KG1 (cell line): Measurements from ENCODE around the gene ODC1.
"Not testable (repeated sequence)": the region's sequence is repeated elsewhere in the genome, so short reads cannot be mapped to it uniquely, and the experiment has no call there.

Experiments
- DNase-seq: peaks from one replicate; lab custom pipeline; 2025; lab: John Stamatoyannopoulos, UW

Gene ODC1

DNA sequence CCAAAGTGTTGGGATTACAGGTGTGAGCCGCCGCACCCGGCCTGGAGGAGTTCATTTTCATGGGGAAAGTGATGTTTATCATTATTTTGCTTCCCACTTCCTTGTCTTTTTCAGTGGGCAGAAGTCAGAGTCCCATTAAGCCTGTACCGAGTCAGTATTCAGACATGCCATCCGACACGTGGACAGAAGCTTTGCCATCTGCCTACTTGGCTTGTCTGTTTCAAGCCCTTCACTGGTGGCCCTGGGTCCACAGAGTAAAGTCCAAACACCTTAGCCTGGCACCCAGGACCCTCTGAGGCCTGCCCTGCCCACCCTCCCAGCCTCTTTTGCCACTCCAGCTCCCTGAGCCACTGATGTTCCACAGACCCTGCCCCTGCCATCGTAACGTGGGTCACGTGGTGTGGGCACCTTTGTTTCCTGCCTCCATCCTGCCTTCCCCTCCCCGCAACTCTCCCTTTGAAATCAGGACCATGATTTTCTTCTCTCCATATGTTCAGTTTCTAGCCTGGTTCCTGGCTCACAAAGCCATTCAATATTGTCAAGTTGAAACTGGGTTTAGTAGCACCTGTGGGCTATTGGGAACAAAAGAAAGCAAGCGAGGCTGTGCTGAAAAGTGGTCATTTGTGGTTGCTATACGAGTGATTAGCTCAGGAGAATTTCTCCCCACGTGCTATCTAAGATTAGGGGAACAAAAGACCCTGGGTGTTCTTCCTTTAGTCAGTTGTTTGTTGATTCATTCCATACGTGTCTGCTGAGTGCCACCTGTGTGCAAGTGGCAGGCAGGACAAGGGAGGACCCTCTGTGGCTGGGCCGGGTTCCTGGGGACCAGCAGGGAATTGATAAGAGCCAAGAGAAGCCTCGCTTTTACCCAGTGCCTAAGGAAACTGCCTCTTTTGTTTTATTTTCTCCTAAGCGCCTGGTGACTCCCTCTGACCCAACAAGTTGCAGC is 5.1 kb upstream of the ODC1 start:
- DNase-seq = no peak

- DNase-seq = no peak
Measured at GRCh38 chr2:10452312-10452711, 4.2 kb upstream of the ODC1 start.

- no peak for DNase-seq
Measured at GRCh38 chr2:10451819-10452218, 3.7 kb upstream of the ODC1 start.

DNA sequence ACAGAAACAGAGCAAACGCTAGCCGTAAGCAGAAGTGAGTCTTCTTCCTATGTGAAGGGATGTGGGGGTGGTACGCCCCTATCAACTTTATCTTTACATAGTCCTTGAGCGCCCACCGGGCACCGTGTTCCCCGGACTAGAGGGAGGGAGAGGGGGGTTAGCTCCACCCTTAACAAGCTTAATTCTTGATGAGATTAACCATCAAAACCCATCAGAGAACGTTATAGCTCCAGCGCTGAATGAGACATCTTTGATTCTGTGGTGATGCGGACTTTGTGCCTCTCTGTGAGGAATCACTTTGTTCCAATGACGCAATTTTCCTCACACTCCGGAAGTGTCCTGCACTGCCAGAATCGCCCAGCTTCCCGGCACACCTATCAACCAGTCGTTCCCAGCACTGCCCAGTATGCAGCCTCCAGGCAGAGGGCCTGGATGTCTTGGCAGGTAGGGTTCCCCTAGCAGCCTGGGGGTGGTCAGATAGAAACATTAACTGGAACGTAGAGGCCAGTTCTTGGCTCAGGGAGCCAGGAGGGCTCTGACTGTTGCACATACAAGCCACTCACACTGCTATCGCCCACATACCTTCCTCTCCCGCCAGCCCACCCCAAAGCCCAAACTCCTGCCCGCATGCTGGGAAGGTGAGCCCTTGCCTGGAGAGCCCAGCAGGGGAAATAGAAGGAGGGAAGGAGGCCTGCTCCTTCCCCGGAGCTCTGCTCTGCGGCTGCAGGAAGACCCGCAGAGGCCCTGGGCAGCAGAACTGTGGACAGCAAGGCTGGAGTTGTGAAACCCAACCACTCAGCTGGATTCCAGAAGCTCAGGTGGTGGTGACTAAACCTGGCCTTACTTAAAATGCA is 1.9 kb upstream of the ODC1 start:
- no peak for DNase-seq

DNA sequence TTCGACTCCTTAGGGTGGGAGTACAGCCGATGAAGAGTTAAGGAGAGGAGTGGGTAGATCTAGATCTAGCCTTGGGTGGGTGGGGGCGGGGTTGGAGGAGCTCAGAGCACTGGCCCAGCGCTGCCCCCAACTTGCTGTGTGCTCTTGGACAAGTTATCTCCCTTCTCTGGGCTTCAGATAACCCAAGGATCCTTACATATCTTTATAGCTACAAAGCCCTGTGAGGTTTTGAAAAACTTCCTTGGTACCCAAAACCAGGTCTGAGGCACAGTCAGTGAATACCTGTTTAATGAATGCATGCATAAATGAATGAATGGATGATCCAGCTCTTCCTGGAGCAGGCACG is 1.3 kb upstream of the ODC1 start:
- no peak for DNase-seq

GRCh38 chr2:10448576-10449485 is 704 bp upstream of the ODC1 start:
- DNase-seq = peak; percentile 80

- DNase-seq = peak; percentile 27
Measured at GRCh38 chr2:10447300-10447894, 730 bp downstream of the ODC1 start.

DNA sequence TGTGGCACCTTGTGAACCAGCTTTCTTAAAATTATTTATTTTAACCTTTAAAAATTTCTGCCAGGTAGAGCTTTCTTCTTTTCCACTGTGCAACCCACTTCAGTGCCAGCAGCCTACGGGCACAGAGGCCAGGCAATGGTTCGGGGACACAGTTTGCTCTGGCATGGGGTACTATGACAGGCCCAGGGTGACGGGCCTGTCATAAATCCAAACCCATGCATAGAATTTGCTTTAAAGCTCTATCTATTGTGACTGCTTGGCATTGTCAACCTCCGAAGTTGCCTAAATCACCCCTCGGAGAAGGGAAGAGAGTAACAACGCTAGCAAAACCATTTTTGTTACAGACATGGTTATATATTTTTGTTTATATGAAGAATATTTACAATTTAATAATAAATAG is 1.5 kb downstream of the ODC1 start:
- no peak for DNase-seq

DNA sequence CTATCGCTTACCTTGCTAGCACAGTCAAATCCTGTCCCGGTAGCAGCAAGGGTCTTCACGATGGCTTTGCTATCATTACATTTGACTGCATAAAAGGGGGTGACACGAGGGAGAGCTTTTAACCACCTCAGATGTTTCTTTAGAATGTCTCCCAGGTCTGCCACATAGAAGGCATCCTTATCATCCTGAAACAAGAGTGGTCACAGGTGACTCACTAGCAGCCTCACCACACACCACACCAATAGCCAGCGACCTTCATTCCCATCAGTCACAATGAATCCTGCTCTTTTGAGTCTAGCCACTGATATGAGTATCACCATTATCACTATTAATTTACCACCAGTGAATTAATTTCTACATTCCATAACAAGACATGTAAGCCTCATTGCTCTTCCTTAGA is 3.7 kb downstream of the ODC1 start:
- no peak for DNase-seq

DNA sequence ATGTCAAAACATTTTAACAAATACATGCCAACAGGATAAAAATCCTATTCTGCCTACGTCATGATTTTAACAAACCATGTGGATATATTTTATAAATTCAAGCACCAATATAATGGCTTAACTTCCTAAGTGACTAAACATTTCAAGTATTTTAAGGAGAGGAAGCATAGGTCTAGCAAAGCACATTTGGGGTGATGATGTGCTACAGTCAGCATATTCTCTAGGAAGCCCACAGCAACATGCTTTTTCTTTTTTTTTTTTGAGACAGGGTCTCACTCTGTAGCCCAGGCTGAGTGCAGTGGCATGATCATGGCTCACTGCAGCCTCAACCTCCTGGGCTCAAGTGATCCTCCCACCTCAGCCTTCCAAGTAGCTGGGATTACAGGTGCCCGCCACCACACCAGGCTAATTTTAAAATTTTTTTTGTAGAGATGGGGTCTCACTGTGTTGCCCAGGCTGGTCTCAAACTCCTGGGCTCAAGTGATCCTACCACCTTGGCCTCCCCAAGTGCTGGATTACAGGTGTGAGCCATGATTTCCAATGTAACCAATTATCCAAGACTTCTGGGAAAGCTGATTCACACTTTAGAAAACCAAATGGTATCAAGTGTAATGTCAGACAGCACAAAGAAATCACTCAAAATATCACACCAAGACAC is 5.5 kb downstream of the ODC1 start:
- not testable (repeated sequence) for DNase-seq

- DNase-seq = no peak
Measured at GRCh38 chr2:10441948-10442347, 6.2 kb downstream of the ODC1 start.

- no peak for DNase-seq
Measured at GRCh38 chr2:10440736-10441135, 7.4 kb downstream of the ODC1 start.

- no peak for DNase-seq
Measured at GRCh38 chr2:10439971-10440370, 8.2 kb downstream of the ODC1 start.

DNA sequence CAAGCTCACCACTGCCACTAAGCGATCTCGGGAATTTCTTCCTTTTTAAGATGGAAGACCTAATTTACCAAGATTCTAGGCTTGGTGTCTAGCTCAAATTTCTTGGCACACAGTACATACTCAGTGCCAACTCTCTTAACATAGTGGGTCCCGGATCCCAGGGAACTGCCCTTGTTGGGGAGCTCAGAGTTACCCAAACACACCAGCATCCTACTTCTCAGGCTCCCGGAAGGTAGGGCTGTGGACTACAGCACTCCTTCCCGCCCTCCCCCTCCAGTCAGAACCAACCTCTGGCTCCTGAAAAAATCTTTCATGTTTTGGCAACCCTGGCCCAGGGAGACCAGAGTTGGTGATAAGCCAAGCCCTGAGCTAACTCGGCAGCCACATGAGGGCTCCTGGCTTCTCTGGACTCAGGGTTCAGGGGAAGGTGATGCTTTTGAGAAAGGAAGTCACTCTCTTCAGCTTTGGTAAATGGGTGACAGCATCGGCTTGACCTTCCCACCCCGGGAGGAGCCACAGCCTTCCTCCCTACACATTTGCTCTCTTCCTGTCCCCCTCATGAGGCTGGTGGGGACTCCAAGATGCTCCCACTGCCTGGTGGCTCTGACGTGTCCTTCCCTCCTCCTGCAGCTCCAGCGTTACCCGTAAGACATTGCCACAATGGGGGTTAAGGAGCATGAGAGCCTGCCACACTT is 8.8 kb downstream of the ODC1 start:
- DNase-seq = no peak

DNA sequence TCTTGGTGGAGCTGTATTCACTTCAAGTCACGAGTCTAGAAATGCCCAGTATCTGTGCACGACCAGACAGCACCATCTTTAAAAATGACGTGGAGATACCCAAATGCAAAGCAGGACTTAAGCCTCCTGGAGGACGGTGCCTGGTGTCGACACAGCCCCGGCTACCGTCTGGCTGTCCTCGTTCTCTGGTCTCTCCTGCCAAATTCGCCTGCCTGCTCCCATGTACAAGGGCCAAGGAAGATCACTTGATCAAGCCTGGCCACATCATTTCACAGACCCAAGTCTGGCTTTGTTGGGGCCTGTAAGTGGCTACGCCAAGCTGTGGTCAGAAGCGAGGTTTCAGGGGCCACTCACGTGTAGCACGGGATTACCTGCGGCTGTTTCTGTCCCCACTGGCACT is 9.4 kb downstream of the ODC1 start:
- DNase-seq = no peak

DNA sequence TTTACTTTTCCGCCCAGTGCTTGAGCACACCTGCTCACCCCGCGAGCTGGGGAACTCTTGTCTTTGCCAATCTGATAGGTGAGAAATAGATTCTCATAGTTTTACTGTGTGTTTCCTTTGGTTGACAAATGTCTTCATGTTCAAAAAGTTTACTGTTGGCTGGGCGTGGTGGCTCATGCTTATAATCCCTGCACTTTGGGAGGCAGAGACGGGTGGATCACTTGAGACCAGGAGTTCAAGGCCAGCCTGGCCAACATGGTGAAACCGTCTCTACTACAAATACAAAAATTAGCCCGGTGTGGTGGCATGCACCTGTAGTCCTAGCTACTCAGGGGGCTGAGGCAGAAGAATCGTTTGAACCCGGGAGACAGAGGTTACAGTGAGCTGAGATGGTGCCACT is 10.3 kb downstream of the ODC1 start:
- no peak for DNase-seq

GRCh38 chr2:10436583-10437110 is 11.5 kb downstream of the ODC1 start:
- DNase-seq = no peak

DNA sequence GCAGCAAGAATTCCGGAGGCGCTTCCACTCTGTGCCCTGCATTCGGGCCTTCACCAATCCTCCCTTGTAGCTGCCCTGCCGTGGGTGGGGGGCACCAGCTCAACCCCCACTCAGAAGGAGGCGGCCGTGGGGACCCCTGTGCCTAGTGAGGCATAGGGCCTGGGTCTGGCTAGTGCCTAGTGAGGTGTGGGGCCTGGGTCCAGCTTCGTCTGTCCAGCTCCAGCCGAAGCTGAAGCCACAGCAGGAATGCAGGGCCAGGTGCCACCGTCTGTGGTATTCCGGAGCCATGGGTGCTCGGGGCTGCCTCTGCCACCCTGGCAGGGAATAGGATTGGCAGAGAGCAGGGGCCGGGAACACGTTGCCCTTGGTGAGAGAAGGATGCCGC is 12.3 kb downstream of the ODC1 start:
- no peak for DNase-seq

GRCh38 chr2:10434886-10435819 is 13.0 kb downstream of the ODC1 start:
- peak; percentile 26 for DNase-seq
